Prostate gland (tissue), 2 donors: Measurements from ENCODE around the gene TRPM7.

Experiments
- POLR2A ChIP-seq: fragments of 450-650 bp; IDR thresholded peaks from one replicate; pipeline ENCODE4 v1.6.1; 2016; ENCODE audit warnings: antibody characterized with exemption, mild to moderate bottlenecking
- POLR2AphosphoS5 ChIP-seq: sonication (generic); formaldehyde crosslinking; IDR thresholded peaks from one replicate; pipeline ENCODE4 v1.6.1; 2017; ENCODE audit warnings: antibody characterized with exemption
- TF ChIP-seq, protein P1 (sequence below), 4 experiments: fragments of 200-600 bp in 2 of 4; fragments of 450-650 bp in 2 of 4; sonication (generic) in 2 of 4; IDR thresholded peaks; 1 replicate in 3 of 4; 2 replicates in 1 of 4; pipeline ENCODE4 v1.5.1; 2016 to 2019; ENCODE audit warnings: antibody characterized with exemption in 4 of 4, mild to moderate bottlenecking in 2 of 4, moderate library complexity in 2 of 4

DNA sequence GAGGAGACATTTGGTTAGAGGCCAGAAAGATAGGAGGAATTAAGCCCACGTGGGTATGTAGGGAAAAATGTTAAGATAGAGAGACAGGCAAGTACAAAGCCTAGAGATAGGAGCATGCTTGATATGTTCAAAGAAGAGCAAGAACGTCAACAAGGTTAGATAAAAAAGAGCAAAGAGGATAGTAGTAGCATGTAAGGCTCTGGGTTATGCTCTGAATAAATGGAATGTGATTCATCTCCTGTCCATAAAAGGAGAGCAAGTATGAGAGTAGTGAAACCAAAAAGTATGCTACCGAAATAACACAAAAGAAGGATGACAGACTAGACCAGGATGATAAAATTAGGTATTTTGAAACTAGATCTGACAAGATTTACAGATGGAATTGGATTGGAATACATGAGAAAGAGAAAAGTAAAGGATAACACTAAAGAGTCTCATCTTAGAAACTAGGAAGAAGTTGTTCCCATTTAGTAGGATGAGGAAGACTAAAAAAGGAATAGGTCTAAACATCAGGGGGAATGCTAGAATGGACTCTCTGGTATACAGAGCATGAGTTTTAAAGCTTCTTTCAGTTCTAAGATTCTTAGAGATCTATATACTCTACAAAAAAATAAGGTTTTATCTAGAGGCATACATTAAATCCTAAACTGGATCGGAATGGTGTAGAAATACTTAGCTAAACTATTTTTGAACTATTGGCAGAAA lies 59.1 kb downstream of the TRPM7 start:
- TF ChIP-seq, protein P1, sequence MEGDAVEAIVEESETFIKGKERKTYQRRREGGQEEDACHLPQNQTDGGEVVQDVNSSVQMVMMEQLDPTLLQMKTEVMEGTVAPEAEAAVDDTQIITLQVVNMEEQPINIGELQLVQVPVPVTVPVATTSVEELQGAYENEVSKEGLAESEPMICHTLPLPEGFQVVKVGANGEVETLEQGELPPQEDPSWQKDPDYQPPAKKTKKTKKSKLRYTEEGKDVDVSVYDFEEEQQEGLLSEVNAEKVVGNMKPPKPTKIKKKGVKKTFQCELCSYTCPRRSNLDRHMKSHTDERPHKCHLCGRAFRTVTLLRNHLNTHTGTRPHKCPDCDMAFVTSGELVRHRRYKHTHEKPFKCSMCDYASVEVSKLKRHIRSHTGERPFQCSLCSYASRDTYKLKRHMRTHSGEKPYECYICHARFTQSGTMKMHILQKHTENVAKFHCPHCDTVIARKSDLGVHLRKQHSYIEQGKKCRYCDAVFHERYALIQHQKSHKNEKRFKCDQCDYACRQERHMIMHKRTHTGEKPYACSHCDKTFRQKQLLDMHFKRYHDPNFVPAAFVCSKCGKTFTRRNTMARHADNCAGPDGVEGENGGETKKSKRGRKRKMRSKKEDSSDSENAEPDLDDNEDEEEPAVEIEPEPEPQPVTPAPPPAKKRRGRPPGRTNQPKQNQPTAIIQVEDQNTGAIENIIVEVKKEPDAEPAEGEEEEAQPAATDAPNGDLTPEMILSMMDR (IDR thresholded peaks at IDR 0.05), result no peak
- TF ChIP-seq POLR2AphosphoS5 (no peak), POLR2A (no peak)
